ENCODE results near the gene UBTF. TPM values are rescaled to one million over a fixed set of nuclear protein-coding genes. Genes with fewer than 3 reads are reported as not detected.

The UBTF gene
- total RNA-seq, 4 donors from 2014 or later = 36.2 to 64.3 (median 46.0) TPM

- in situ Hi-C loops (cut with MboI; ENCODE audit: low sequenced_read_pairs in 4 of 4) = no loop called here
- peaks cover 0 to 24% of the 10 kb centered on the region in 2 donors for H3K36me3 ChIP-seq
- H3K4me1 ChIP-seq = peaks cover 20 to 30% of the 10 kb centered on the region in 2 donors
- H3K27me3 ChIP-seq = no peaks in the 10 kb centered on the region
- peak overlapping the region in 2 of 4 donors; percentile 93 to 96 for H3K27ac ChIP-seq
- no peaks in the 10 kb centered on the region for H3K9me3 ChIP-seq
- DNase-seq (no peak), ATAC-seq (no peak)
- no peak for TF ChIP-seq POLR2A (IDR thresholded peaks at IDR 0.05)
- TF ChIP-seq CTCF (IDR thresholded peaks at IDR 0.05 in 4 of 5, conservative IDR thresholded peaks at IDR 0.05 in 1 of 5) = no peak
- H3K4me3 ChIP-seq = no peak overlapping the region
- intact Hi-C loops (cut with DNase I; ENCODE audit: low total_unique reads) = loop anchor here (5.0 kb wide), 1 partner anchor 116 kb away; the partner anchor contains the start of gene G6PC3
Observed at GRCh38 chr17:44188576-44189403, 30.7 kb downstream of the UBTF start.

GRCh38 chr17:44187131-44187899 is 32.2 kb downstream of the UBTF start:
- DNase-seq = no peak
- intact Hi-C loops (cut with DNase I; ENCODE audit: low total_unique reads) = loop anchor here (1.0 to 5.0 kb wide), 2 partner anchors 115 to 138 kb away; partner anchors contain the start of gene G6PC3

GRCh38 chr17:44186307-44187130 is 33.0 kb downstream of the UBTF start, which contains the start of gene TMUB2:
TSS of gene TMUB2 (plus strand) at chr17:44186972. CDS start at chr17:44187709, 737 bp downstream.
- peak within 1 kb of the TSS; percentile 88 to 99 (median 90) for H3K4me3 ChIP-seq
- TF ChIP-seq CTCF (IDR thresholded peaks at IDR 0.05 in 4 of 5, conservative IDR thresholded peaks at IDR 0.05 in 1 of 5) (no peak), POLR2A (IDR thresholded peaks at IDR 0.05) (peak; percentile 74 to 77)
- intact Hi-C loops (cut with DNase I; ENCODE audit: low total_unique reads) (loop anchor here (1.0 to 5.0 kb wide), 4 partner anchors 14 to 139 kb away; partner anchors contain the start of gene G6PC3), in situ Hi-C loops (cut with MboI; ENCODE audit: low sequenced_read_pairs in 4 of 4) (no loop called here)
- peak within 1 kb of the TSS; percentile 93 to 99 (median 96) for H3K27ac ChIP-seq
- no peaks in the 10 kb centered on the region for H3K9me3 ChIP-seq
- H3K36me3 ChIP-seq = peaks cover 0 to 28% of the 10 kb centered on the region in 2 donors
- H3K27me3 ChIP-seq = no peaks in the 10 kb centered on the region
- peaks cover 27 to 40% of the 10 kb centered on the region in 2 donors for H3K4me1 ChIP-seq
- peak; percentile 93 to 97 for ATAC-seq
- DNase-seq = peak; percentile 98 to 99

More at GRCh38 chr17:44187131-44187899, 32.2 kb downstream of the UBTF start:
- peaks cover 20 to 32% of the 10 kb centered on the region in 2 donors for H3K4me1 ChIP-seq
- H3K4me3 ChIP-seq = peak overlapping the region; percentile 88 to 99 (median 90)
- ATAC-seq = peak; percentile 59 to 60
- H3K27me3 ChIP-seq = no peaks in the 10 kb centered on the region
- no peaks in the 10 kb centered on the region for H3K9me3 ChIP-seq
- peak overlapping the region; percentile 93 to 99 (median 96) for H3K27ac ChIP-seq
- in situ Hi-C loops (cut with MboI; ENCODE audit: low sequenced_read_pairs in 4 of 4) = no loop called here
- peaks cover 0 to 27% of the 10 kb centered on the region in 2 donors for H3K36me3 ChIP-seq
- TF ChIP-seq CTCF (IDR thresholded peaks at IDR 0.05 in 4 of 5, conservative IDR thresholded peaks at IDR 0.05 in 1 of 5) = no peak
- no peak for TF ChIP-seq POLR2A (IDR thresholded peaks at IDR 0.05)

- in situ Hi-C loops (cut with MboI; ENCODE audit: low sequenced_read_pairs in 4 of 4) (no loop called here), intact Hi-C loops (cut with DNase I; ENCODE audit: low total_unique reads) (no loop called here)
- no peaks in the 10 kb centered on the region for H3K27me3 ChIP-seq
- no peak for DNase-seq
- no peak overlapping the region for H3K4me3 ChIP-seq
- H3K27ac ChIP-seq = peak overlapping the region; percentile 93 to 99 (median 96)
- no peaks in the 10 kb centered on the region for H3K9me3 ChIP-seq
- peaks cover 28 to 40% of the 10 kb centered on the region in 2 donors for H3K4me1 ChIP-seq
- TF ChIP-seq POLR2A (IDR thresholded peaks at IDR 0.05) (no peak), CTCF (IDR thresholded peaks at IDR 0.05 in 4 of 5, conservative IDR thresholded peaks at IDR 0.05 in 1 of 5) (no peak)
- ATAC-seq = no peak
- peaks cover 0 to 10% of the 10 kb centered on the region in 2 donors for H3K36me3 ChIP-seq
Observed at GRCh38 chr17:44184212-44184810, 35.2 kb downstream of the UBTF start.

Data from gastrocnemius medialis (tissue), 4 donors.